Activated CD8-positive, alpha-beta memory T cell treated with anti-CD3 and anti-CD28 coated beads for 48 hours (primary cell): ENCODE measurements around the gene GIGYF1.
"Not testable (repeated sequence)": the region's sequence is repeated elsewhere in the genome, so short reads cannot be mapped to it uniquely, and the experiment has no call there.

Experiments
- DNase-seq, 3 experiments: peaks; one replicate each; pipeline ENCODE4 v3.0.0-alpha.2; 2020; ENCODE audit warnings: low read depth in 2 of 3, low spot score in 2 of 3

GIGYF1 gene, protein sequence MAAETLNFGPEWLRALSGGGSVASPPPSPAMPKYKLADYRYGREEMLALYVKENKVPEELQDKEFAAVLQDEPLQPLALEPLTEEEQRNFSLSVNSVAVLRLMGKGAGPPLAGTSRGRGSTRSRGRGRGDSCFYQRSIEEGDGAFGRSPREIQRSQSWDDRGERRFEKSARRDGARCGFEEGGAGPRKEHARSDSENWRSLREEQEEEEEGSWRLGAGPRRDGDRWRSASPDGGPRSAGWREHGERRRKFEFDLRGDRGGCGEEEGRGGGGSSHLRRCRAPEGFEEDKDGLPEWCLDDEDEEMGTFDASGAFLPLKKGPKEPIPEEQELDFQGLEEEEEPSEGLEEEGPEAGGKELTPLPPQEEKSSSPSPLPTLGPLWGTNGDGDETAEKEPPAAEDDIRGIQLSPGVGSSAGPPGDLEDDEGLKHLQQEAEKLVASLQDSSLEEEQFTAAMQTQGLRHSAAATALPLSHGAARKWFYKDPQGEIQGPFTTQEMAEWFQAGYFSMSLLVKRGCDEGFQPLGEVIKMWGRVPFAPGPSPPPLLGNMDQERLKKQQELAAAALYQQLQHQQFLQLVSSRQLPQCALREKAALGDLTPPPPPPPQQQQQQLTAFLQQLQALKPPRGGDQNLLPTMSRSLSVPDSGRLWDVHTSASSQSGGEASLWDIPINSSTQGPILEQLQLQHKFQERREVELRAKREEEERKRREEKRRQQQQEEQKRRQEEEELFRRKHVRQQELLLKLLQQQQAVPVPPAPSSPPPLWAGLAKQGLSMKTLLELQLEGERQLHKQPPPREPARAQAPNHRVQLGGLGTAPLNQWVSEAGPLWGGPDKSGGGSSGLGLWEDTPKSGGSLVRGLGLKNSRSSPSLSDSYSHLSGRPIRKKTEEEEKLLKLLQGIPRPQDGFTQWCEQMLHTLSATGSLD (N-terminal part only)

DNA sequence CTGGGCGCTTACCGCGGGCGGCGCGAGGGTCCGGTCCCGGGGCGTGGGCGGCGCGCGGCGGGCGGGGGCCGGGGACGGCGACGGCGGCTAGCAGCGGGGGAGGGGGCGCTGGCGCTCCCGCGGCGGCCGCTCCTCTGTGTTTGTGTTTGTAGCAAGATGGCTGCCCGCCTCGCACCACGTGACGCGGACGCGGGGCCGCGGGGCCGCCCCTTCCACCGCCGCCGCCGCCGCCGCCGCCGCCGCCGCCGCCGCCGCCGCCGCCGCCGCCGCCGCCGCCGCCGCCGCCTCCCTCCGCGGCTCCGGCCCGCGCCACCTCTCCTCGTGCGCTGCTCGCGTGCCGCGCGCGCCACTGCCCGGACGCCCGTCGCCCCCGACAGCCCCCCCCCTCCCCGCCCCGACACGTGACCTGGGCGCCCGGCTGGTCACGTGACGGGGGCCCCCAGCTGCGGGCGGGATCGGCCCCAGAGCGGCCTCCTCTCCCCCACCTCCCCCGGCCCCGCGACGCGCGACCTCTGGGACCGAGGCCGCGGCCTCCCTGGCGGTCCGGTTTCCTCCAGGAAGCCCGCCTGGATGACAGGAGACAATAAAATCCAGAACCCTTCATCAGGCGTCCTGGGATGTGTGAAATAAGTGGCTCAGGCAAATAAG is at the start of gene GIGYF1:
GIGYF1 (minus strand) TSS at position 153 of the 648 bp plus-strand sequence. CDS start 6,012 bp downstream, outside the sequence.
- no peak for DNase-seq

DNA sequence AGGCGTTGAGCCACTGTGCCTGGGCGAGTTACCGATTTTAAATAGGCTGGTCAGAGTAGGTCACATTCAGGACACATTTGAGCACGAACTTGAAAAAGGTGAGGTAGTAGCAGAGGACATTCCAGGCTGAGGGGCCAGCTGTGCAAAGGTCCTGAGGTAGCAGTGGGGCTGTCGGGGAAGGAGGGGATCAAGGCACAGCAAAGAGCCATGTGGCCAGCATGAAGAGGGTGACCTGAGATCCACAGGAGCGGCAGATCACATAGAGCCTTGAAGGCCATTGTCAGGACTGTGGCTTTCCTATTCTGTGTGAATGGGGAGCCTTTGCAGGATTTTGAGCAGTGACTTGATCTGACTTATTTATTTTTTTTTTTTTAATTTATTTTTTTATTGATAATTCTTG is 45.9 kb upstream of the GIGYF1 start:
- DNase-seq, result no peak

DNA sequence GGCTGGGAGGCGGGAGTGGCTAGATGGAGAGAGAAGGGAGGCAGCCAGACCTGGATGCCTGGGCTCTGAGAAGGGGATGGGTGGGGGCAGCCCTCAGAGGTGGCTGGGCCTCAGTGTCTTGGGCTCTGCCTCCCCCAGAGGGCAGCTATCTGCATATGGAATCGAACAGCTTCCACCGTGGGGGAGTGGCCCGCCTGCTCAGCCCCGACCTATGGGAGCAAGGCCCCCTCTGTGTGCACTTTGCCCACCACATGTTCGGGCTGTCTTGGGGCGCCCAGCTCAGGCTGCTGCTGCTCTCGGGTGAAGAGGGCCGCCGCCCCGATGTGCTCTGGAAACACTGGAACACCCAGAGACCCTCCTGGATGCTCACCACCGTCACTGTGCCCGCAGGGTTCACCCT is 42.6 kb upstream of the GIGYF1 start:
- no peak for DNase-seq

DNA sequence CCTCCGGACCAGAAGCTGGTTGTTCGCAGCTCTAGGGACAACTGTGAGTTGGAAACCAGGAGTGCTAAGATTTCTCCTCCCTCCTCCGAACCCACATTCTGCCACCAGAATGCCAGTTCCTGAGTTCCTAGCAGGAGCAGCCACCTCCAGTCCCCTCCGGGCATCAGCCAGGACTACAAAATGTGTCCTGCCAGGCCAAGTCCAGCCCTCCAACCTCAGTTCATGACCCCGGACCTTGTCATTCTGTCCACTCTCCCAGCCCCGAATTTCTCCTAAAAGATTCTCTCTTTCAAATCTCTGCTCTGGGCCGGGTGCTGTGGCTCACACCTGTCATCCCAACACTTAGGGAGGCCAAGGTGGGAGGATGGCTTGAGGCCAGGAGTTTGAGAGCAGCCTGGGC is 41.7 kb upstream of the GIGYF1 start:
- DNase-seq, result no peak

DNA sequence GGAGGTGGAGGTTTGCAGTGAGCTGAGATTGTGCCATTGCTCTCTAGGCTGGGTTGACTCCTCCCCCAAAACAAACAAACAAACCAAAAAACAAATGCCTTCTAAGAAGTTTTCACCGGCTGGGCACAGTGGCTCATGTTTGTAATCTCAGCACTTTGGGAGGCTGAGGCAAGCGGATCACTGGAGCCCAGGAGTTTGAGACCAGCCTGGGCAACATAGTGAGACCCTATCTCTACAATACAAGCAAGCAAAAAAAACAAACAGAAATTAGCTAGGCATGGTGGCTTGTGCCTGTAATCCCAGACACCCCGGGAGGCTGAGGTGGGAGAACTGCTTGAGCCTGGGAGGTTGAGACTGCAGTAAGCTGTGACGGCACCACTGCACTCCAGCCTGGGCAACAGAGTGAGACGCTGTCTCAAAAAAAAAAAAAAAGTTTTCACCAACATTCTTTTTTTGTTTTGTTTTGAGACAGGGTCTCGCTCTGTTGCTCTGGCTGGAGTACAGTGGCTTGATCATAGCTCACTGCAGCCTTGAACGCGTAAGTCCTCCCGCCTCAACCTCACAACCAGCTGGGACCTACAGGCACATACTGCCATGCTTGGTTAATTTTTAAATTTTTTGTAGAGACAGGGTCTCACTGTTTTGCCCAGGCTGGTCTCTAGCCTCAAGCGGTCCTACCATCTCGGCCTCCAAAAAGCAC is 38.0 kb upstream of the GIGYF1 start:
- no peak for DNase-seq

DNA sequence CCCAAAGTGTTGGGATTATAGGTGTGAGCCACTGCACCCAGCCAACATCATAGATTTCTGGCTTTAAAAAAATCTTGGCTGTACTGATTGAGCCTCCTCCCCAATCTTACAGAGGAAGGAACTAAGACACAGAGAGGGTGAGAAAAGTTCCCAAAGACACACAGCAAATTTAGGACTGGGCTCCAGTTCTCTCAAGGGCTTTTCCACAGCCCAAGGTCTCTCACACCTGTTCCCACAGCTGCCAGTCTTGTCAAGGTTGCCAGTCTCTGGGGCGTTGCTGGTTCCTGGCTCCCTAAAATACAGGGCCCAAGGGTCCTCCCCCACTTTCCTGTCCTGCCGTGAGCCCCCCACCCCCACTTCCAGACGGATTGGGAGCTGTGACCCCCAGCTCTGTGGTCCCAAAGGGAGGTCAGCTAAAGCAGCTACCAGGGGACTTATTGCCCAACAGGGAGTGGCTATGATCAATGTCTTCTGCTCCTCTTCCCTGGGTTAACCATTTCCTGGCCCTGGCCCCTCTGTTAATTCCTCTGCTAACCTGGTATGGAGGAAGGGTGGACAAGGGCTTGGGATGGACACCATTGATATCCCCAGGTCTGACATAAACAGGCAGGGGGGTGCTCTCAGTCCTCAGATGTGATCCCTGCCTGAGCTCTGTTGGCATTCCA is 36.2 kb upstream of the GIGYF1 start:
- DNase-seq, result no peak

DNA sequence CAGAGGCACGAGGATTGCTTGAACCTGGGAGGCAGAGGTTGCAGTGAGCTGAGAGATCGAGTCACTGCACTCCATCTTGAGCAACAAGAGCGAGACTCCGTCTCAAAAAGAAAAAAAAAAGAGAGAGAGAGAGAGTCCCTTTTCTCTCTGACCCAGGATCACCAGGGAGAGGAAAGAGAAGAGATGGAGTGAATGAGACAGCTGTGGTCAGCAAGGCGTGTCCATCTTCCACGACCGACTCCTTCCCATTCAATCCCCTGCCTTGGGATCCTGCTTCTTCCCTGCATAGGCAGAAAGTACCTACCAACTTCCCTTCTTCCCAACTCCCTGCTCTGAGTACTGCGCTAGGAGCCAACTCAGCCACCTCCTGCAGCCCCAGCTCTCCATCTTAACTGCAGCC is 34.1 kb upstream of the GIGYF1 start:
- DNase-seq, result no peak

DNA sequence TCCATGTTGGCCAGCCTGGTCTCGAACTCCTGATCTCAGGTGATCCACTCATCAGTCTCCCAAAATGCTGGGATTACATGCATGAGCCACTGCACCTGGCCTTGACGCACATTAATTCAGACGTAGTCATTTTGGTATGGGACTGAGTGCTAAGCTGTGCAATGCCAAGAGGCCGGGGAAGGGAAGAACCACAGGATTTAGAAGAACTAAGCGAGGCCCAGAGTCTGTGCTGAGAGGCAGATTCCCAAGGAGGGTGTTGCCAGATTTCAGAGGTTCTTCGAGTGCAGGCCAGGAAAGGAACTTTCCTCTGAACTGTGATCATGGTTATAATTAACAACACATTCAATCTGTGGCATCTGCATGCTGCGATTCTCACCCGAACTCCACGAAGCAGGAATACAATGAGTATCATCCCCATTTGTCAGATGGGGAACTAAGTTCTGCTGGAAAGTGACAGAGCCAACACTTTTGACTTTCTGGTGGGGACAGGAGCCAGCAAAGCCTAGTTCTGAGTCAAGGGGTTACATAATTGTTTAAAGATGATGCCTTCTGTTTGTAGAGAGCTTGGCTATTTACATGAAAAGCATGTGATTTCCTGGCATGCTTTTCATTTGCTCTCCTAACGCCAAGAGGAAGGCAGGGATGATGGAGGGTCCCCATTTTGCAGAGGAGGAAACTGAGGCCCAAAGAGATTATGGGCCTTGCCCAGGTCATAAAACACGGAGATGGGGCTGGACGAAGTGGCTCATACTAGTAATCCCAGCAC is 33.1 kb upstream of the GIGYF1 start:
- no peak for DNase-seq

DNA sequence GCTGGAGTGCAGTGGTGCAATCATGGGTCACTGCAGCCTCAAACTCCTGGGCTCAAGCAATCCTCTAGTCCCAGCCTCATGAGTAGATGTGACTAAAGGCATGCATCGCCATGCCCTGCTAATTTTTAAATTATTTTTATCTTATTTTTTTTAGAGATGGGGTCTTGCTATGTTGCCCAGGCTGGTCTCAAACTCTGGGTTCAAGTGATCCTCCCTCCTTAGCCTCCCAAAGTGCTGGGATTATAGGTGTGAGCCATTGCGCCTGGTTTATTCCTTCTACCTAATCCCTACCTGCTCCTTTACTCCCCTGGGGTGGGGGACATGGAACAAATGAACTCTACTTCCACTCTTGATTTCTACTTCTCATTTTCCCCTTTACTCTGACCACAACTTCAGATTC is 30.3 kb upstream of the GIGYF1 start:
- not testable (repeated sequence) for DNase-seq

DNA sequence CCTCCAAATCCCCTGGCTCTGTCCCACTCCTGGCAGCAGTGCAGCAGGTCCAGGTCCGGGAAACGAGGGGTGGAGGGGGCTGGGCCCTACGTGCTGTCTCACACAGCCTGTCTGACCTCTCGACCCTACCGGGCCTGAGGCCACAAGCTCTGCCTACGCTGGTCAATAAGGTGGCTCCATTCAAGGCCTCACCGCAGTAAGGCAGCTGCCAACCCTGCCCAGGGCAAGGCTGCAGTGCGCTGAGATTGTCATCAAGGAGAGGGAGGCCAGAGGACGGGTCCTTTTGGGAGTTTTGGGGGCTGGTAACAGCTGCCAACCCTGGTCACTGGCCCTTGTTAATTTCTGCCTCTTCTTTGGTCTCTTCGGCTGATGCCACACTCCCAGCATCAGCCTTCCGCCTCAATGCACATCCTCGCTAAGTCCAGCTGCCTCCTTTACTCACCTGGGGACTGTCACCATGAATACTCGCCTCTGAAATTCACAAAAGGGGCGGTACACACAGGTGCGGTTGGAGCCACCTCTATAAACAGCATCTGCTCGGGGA is 29.8 kb upstream of the GIGYF1 start:
- DNase-seq, result no peak

DNA sequence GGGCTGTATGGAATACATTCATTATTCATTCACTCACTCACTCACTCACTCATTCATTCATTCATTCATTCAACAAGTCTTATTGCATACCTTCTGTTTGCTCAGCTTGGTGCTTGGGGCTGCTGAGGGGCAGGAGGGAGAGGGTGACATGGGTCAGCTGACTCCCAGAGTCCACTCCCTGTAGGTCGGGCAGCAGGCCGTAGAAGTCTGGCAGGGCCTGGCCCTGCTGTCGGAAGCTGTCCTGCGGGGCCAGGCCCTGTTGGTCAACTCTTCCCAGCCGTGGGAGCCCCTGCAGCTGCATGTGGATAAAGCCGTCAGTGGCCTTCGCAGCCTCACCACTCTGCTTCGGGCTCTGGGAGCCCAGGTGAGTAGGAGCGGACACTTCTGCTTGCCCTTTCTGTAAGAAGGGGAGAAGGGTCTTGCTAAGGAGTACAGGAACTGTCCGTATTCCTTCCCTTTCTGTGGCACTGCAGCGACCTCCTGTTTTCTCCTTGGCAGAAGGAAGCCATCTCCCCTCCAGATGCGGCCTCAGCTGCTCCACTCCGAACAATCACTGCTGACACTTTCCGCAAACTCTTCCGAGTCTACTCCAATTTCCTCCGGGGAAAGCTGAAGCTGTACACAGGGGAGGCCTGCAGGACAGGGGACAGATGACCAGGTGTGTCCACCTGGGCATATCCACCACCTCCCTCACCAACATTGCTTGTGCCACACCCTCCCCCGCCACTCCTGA is 28.6 kb upstream of the GIGYF1 start:
- DNase-seq, result no peak

DNA sequence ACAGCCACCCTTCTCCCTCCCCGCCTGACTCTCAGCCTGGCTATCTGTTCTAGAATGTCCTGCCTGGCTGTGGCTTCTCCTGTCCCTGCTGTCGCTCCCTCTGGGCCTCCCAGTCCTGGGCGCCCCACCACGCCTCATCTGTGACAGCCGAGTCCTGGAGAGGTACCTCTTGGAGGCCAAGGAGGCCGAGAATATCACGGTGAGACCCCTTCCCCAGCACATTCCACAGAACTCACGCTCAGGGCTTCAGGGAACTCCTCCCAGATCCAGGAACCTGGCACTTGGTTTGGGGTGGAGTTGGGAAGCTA is 27.4 kb upstream of the GIGYF1 start:
- no peak for DNase-seq

DNA sequence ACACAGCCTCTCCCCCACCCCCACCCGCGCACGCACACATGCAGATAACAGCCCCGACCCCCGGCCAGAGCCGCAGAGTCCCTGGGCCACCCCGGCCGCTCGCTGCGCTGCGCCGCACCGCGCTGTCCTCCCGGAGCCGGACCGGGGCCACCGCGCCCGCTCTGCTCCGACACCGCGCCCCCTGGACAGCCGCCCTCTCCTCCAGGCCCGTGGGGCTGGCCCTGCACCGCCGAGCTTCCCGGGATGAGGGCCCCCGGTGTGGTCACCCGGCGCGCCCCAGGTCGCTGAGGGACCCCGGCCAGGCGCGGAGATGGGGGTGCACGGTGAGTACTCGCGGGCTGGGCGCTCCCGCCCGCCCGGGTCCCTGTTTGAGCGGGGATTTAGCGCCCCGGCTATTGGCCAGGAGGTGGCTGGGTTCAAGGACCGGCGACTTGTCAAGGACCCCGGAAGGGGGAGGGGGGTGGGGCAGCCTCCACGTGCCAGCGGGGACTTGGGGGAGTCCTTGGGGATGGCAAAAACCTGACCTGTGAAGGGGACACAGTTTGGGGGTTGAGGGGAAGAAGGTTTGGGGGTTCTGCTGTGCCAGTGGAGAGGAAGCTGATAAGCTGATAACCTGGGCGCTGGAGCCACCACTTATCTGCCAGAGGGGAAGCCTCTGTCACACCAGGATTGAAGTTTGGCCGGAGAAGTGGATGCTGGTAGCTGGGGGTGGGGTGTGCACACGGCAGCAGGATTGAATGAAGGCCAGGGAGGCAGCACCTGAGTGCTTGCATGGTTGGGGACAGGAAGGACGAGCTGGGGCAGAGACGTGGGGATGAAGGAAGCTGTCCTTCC is 26.8 kb upstream of the GIGYF1 start:
- DNase-seq, result no peak

DNA sequence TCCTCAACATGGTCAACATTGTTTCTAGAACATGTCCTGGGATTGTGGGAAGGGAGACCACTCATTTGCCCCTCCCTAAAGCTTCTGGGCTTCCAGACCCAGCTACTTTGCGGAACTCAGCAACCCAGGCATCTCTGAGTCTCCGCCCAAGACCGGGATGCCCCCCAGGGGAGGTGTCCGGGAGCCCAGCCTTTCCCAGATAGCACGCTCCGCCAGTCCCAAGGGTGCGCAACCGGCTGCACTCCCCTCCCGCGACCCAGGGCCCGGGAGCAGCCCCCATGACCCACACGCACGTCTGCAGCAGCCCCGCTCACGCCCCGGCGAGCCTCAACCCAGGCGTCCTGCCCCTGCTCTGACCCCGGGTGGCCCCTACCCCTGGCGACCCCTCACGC is 26.2 kb upstream of the GIGYF1 start, which contains the start of gene EPO:
EPO (plus strand) TSS at position 190 of the 392 bp plus-strand sequence. CDS start 513 bp downstream, outside the sequence.
- DNase-seq, result no peak

DNA sequence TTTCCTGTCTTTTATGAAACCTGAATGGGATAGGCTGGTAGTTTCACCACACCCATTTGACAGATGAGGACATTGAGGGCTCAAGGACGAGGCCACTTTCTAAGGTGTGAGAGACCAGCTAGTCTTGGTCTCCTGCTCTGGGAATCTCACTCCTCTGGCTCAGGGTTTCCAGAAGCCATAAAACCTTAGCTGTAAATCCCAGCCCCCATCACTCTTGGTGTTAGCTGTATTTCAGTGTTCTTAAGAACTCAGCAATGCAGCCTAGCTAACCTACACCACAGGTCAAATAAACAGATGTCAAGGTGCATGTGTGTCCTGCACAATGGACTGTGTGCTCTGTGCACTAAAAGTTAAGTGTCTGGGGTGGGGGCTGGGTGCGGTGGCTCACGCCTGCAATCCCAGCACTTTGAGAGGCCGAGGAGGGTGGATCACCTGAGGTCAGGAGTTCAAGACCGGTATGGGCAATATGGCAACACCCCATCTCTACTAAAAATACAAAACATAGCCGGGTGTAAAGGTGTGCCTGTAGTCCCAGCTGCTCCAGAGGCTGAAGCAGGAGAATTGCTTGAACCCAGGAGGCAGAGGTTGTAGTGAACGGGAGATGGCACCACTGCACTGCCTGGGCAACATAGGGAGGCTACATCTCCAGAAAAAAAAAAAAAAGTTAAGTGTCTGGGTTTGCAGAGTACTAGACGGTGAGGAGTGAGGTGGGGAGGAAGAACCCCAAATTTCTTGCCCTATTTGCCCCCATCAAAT is 25.7 kb upstream of the GIGYF1 start:
- no peak for DNase-seq

DNA sequence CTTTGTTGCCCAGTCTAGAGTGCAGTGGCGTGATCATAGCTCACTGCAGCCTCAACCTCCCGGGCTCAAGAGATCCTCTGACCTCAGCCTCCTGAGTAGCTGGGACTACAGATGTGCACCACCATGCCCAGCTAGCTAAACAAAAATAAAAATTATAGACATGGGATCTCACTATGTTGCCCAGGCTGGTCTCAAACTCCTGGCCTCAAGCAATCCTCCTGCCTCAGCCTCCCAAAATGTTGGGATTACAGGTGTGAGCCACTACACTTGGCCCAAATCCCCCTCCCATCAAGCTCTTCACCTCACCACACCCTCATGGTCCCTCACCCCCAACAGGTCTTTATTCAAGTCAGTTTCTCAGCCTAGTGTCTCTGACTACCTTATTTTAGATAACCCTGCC is 23.0 kb upstream of the GIGYF1 start:
- not testable (repeated sequence) for DNase-seq

DNA sequence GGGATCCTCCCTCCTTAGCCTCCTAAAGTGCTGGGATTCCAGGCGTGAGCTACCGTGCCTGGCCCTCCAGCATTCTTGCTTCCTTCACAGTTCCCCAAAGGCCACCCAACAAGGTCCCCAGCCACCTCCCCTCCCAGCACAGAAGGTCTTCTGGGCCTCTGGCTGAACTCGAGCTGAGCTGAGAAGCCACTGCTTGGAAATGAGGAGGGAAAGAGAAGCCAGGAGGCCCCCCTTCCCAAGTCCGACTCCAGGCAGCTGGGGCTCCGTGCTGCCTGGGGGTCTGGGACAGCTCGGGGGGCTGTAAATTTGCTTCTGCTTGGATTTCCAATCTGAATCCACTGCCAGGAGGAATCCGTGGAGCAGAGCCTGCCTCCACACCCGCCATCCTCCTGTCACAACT is 20.7 kb upstream of the GIGYF1 start:
- no peak for DNase-seq
